HG02852 (cell line): ENCODE results near the gene OR4N5.
"Not testable (repeated sequence)": the region's sequence is repeated elsewhere in the genome, so short reads cannot be mapped to it uniquely, and the experiment has no call there.

ENCODE experiments used
- ATAC-seq: cut with Tn5 transposase; IDR thresholded peaks from one replicate; pipeline ENCODE4 v1.9.1; 2021; ENCODE audit warnings: mild to moderate bottlenecking, moderate library complexity; ENCODE audit not compliant: unreplicated experiment

The OR4N5 gene

GRCh38 chr14:20138520-20138919, at the start of gene OR4N5:
Gene OR4N5, plus strand, starts transcription at chr14:20138820. Its CDS starts 4,916 bp downstream, at chr14:20143736.
- ATAC-seq = no peak

GRCh38 chr14:20092050-20092449, 46.6 kb upstream of the OR4N5 start:
- no peak for ATAC-seq

GRCh38 chr14:20093442-20093841, 45.2 kb upstream of the OR4N5 start:
- no peak for ATAC-seq

DNA sequence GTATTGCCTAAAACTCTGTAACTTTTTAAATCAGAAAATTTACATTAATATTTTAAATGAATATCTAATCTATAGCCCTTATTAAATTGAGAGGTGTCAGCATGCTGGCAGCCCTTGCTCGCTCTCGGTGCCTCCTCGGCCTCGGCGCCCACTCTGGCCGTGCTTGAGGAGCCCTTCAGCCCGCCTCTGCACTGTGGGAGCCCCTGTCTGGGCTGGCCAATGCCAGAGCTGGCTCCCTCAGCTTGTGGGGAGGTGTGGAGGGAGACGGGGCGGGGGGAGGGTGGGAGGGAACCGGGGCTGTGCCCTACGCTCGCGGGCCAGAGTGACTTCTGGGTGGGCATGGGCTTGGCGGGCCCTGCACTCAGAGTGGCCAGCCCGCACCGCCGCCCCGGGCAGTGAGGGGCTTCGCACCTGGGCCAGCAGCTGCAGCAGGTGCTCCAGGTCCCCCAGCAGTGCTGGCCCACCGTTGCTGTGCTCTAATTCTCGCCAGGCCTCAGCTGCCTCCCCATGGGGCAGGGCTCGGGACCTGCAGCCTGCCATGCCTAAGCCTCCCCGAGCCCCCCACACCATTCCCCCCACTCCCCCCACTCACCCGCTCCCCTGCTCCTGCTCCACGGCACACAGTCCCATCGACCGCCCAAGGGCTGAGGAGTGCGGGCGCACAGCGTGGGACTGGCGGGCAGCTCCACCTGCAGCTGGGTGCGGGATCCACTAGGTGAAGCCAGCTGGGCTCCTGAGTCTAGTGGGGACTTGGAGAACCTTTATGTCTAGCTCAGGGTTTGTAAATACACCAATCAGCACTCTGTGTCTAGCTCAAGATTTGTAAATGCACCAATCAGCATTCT, 39.5 kb upstream of the OR4N5 start:
- ATAC-seq = not testable (repeated sequence)

DNA sequence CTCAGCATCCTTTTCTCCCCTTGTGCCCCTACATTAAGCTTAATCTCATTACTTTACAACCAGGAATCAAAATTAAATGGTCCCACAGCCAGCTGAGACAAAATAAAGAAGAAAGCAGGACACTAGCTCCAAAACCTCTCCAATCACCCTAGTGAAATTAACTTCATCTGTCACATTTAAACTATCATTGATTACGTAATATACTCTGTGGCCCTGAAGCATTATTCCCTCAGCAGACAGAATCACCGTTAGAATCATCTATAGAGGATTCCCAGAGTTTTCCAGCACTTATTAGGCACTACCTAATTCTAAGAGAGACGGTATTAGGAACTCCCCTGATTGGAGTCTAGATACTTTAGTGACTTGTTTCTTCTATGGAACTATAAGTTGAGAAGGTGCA, 28.2 kb upstream of the OR4N5 start, which contains the start of gene OR4K17:
TSS of gene OR4K17 (plus strand) at position 302 of the 400 bp plus-strand sequence. CDS start 6,761 bp downstream, outside the sequence.
- ATAC-seq = no peak

DNA sequence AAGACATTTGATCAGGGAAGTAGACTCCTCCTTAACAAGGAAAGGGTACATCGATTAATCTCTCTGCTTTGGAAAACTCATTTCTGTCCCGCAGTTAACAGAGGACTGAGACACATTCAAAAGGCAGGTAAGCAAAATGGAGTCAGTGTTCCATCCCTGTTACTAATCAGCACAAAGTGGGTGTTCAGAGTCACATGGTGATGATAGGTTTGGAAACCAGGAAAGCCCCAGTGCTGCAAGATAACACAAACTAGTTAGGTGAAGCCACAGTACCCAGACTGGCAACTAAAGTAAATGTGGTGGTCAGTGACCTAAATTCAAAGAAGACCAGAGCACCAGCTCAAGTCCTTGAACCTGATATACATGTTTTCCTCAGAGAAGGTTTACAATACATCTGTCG, 26.3 kb upstream of the OR4N5 start:
- ATAC-seq = no peak

- no peak for ATAC-seq
Observed at GRCh38 chr14:20116748-20117147, 21.9 kb upstream of the OR4N5 start.

- ATAC-seq = no peak
Observed at GRCh38 chr14:20118795-20119194, 19.8 kb upstream of the OR4N5 start.

GRCh38 chr14:20143911-20144310, 5.3 kb downstream of the OR4N5 start:
- no peak for ATAC-seq

DNA sequence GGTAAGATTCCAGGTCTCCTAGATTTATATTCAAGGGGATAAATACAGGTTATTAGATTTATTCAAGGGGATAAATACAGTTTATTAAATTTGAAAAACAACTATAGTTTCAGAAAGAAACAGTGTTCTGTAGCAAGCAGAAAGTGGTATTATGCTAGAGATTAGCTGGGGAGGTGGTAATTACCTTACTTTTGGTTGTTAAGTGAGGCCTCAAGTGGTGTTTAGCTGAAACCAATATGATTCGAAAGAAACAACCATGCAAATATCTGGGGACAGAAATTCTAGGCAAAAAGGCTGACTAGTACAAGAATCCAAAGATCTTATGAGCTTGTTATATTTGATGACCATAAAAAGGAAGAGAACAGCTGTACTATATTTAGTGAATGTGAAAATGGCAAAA, 6.2 kb downstream of the OR4N5 start:
- ATAC-seq = no peak

- no peak for ATAC-seq
Observed at GRCh38 chr14:20164462-20164861, 25.8 kb downstream of the OR4N5 start.

DNA sequence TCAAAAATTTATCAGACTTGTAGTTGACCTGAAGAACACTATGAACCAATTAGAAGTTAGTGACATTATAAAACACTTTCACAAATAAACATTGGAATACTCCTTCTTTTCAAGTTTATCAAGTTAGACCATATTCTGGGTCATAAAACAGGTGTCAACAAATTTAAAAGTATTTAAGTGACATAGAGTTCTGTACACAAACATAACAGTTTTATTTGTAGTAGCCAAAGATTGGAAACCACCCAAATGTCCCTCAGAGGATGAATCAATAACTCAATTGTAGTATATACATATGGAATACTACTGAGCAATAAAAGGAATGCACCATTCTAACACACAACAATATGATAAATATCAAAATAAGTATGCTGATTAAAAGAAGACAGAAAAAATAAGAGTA, 28.5 kb downstream of the OR4N5 start:
- no peak for ATAC-seq

- ATAC-seq = not testable (repeated sequence)
Observed at GRCh38 chr14:20169852-20170251, 31.2 kb downstream of the OR4N5 start.

DNA sequence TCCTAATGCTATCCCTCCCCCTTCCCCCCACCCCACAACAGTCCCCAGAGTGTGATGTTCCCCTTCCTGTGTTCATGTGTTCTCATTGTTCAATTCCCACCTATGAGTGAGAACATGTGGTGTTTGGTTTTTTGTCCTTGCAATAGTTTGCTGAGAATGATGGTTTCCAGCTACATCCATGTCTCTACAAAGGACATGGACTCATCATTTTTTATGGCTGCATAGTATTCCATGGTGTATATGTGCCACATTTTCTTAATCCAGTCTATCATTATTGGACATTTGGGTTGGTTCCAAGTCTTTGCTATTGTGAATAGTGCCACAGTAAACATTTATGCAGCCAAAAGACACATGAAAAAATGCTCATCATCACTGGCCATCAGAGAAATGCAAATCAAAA, 35.6 kb downstream of the OR4N5 start:
- not testable (repeated sequence) for ATAC-seq

- ATAC-seq = no peak
Observed at GRCh38 chr14:20176330-20176729, 37.7 kb downstream of the OR4N5 start.

- no peak for ATAC-seq
Observed at GRCh38 chr14:20177433-20177974, 38.9 kb downstream of the OR4N5 start.

- no peak for ATAC-seq
Observed at GRCh38 chr14:20179218-20179617, 40.6 kb downstream of the OR4N5 start.

GRCh38 chr14:20179880-20180279, 41.3 kb downstream of the OR4N5 start:
- no peak for ATAC-seq

GRCh38 chr14:20180486-20180885, 41.9 kb downstream of the OR4N5 start:
- no peak for ATAC-seq

DNA sequence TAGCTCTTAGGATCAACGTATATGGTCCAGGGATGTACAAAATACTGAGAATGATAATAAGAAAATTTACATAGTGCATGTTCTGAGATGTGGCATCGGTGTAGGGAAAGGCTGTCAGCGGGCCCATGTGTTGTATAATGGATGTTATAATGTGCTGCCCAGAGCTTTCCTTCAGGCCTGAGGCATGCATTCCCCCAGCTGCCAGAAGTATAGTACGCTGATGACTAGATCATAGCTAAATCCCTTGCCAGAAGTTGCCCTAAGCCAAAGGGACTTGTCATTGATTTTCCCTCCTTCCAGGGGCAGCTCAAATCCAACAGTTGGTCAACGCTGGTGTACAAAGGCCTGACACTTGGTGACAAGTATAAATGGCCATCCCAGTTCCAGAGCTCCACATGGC, 45.6 kb downstream of the OR4N5 start:
- no peak for ATAC-seq

DNA sequence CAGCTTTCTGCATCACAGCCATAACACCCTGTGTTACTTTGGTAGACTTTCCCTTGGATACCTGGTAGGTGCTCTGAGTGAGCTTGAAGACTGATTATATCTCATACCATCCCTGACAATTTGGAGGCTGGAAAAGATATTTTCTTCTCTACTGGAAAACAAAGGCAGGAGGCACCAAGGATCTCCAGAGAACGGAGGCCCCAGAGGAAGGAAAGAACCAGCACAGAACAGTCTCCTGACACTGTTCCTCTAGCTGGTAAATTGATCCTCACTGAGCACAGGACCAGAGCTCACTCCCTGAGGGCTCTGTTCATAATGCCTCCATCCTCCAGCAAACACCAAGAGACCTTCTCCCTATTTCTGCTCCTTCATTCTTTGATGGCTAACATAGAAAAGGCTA, 52.0 kb downstream of the OR4N5 start, which contains the start of gene OR11G2:
TSS of gene OR11G2 (plus strand) at position 301 of the 400 bp plus-strand sequence. CDS start 6,542 bp downstream, outside the sequence.
- no peak for ATAC-seq

DNA sequence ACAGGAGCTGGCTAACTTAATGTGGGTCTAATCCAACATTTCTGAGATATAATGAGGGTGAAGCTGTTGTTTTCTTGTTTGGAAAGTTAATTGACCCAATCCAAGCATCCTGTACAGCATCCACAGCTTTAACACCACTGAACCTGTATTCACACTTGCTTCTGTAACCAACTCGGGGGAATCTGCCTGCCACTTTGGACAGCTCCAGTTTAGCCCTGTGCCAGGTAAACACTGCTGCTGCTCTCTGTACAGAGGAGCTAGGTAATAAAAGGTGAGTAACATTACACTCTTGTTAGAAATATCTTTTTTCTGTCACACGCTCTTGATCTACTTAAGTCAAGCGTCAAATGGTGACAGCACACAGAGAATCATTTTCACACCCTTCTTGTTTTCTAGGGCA, 52.8 kb downstream of the OR4N5 start:
- no peak for ATAC-seq
